Measurements from ENCODE around the gene SYT9. TPM values are rescaled to one million over a fixed set of nuclear protein-coding genes. Genes with fewer than 3 reads are reported as not detected.

The SYT9 gene
- total RNA-seq, 1 donor from 2014 or later = not detected

- Histone ChIP-seq H3K36me3 (ENCODE audit: control insufficient read depth, insufficient read depth, low read length) (no peaks in the 10 kb centered on the region), H3K4me3 (ENCODE audit: low read depth, low read length) (peak overlapping the region; percentile 42), H3K27me3 (ENCODE audit: control insufficient read depth, insufficient read depth, low read length) (peaks cover 20% of the 10 kb centered on the region)
- TF ChIP-seq, protein P1, sequence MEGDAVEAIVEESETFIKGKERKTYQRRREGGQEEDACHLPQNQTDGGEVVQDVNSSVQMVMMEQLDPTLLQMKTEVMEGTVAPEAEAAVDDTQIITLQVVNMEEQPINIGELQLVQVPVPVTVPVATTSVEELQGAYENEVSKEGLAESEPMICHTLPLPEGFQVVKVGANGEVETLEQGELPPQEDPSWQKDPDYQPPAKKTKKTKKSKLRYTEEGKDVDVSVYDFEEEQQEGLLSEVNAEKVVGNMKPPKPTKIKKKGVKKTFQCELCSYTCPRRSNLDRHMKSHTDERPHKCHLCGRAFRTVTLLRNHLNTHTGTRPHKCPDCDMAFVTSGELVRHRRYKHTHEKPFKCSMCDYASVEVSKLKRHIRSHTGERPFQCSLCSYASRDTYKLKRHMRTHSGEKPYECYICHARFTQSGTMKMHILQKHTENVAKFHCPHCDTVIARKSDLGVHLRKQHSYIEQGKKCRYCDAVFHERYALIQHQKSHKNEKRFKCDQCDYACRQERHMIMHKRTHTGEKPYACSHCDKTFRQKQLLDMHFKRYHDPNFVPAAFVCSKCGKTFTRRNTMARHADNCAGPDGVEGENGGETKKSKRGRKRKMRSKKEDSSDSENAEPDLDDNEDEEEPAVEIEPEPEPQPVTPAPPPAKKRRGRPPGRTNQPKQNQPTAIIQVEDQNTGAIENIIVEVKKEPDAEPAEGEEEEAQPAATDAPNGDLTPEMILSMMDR (IDR thresholded peaks at IDR 0.05; ENCODE audit: insufficient read depth, low read length, severe bottlenecking) = no peak
- FAIRE-seq (no peak), DNase-seq (ENCODE audit: low read depth) (no peak)
Observed at GRCh38 chr11:7251487-7251835, 243 bp upstream of the SYT9 start.

GRCh38 chr11:7252683-7253213, 1.0 kb downstream of the SYT9 start:
- Histone ChIP-seq H3K27me3 (ENCODE audit: control insufficient read depth, insufficient read depth, low read length) (peaks cover 20% of the 10 kb centered on the region), H3K4me3 (ENCODE audit: low read depth, low read length) (no peak overlapping the region), H3K36me3 (ENCODE audit: control insufficient read depth, insufficient read depth, low read length) (no peaks in the 10 kb centered on the region)
- FAIRE-seq (no peak), DNase-seq (ENCODE audit: low read depth) (no peak)
- TF ChIP-seq, protein P1 (IDR thresholded peaks at IDR 0.05; ENCODE audit: insufficient read depth, low read length, severe bottlenecking) = no peak

GRCh38 chr11:7253800-7254199, 2.1 kb downstream of the SYT9 start:
- Histone ChIP-seq H3K27me3 (ENCODE audit: control insufficient read depth, insufficient read depth, low read length) (peaks cover 20% of the 10 kb centered on the region), H3K4me3 (ENCODE audit: low read depth, low read length) (no peak overlapping the region), H3K36me3 (ENCODE audit: control insufficient read depth, insufficient read depth, low read length) (no peaks in the 10 kb centered on the region)
- TF ChIP-seq, protein P1 (IDR thresholded peaks at IDR 0.05; ENCODE audit: insufficient read depth, low read length, severe bottlenecking) = no peak
- DNase-seq (ENCODE audit: low read depth) (no peak), FAIRE-seq (no peak)

DNA sequence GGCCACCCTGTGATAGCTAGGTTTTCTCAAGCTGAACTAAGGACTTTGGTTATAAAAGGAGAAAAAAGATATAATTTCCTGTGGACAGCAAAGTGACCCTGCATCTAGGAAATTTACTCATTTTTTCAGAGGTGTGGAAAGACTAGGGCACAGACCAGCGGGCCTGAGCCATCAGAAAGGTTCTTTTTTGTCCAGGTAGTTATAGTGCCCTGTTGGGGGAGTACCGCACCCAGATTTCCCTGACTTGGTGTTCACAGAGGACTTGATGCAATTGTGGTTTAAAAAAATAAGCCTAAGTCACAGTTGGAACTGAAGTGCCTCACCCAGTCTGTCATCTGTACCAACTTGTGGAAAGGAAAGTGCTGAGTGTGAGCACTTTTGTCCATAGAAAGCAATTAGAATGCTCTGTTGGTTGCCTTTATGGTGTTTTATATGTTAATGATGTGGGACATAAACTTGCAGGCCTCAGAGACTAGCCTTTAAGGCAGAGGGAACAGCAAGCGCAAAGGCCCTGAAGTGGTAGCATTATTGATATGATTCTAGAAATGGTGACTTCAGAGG, 3.1 kb downstream of the SYT9 start:
- FAIRE-seq (no peak), DNase-seq (ENCODE audit: low read depth) (no peak)
- TF ChIP-seq, protein P1 (IDR thresholded peaks at IDR 0.05; ENCODE audit: insufficient read depth, low read length, severe bottlenecking) = no peak
- Histone ChIP-seq H3K27me3 (ENCODE audit: control insufficient read depth, insufficient read depth, low read length) (peaks cover 20% of the 10 kb centered on the region), H3K4me3 (ENCODE audit: low read depth, low read length) (no peak overlapping the region), H3K36me3 (ENCODE audit: control insufficient read depth, insufficient read depth, low read length) (no peaks in the 10 kb centered on the region)

DNA sequence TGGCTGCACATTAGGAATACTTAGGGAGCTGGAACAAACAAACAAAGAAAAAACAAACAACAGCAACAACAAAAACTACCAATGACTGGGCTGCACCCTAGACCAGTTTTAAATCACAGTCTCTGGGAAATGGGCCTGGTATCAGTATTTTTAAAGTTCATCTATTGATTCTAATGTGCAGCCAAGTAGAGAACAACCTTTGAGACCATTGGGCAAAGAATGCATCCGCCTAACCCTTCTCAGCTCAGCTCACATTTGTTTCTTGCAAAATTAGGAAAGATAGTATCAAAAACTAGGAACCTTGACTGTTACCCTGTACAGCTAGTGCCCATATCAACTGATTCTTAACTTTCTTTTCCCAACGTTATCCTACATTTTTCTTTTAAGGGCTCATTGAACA, 5.2 kb downstream of the SYT9 start:
- FAIRE-seq = no peak
- no peak overlapping the region for H3K4me3 ChIP-seq (ENCODE audit: low read depth, low read length)

More for the DNA sequence above, 5.2 kb downstream of the SYT9 start:
- Histone ChIP-seq H3K36me3 (ENCODE audit: control insufficient read depth, insufficient read depth, low read length) (no peaks in the 10 kb centered on the region), H3K27me3 (ENCODE audit: control insufficient read depth, insufficient read depth, low read length) (peaks cover 18% of the 10 kb centered on the region)
- no peak for DNase-seq (ENCODE audit: low read depth)
- TF ChIP-seq, protein P1 (IDR thresholded peaks at IDR 0.05; ENCODE audit: insufficient read depth, low read length, severe bottlenecking) = no peak
